ENCODE data around the gene TENM4. TPM values are rescaled to one million over a fixed set of nuclear protein-coding genes. Genes with fewer than 3 reads are reported as not detected.

TENM4 gene
- total RNA-seq, 1 donor from 2014 or later: 3.8 TPM

DNA sequence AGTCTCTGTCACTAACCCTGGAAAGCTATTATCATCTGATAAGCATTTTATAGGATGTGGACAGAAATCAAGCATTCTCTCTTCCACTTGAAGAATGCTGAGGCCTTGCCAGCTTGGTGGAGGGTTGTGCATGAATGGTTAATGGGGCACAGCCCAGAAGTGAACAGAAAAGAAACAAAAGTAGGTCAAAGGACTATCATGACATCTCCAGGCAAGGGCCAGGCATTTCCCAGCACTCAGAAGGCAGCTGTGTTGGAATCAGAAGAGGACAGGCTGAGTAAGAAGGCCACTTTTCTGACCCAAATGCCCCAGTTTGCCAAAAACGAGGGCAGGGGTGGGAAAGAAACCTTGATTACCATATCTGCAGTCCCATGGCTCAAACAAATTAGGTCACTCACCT is 12.4 kb downstream of the TENM4 start:
- Mint-ChIP-seq H3K9me3 (ENCODE audit: low read depth) (no peaks in the 10 kb centered on the region), H3K27me3 (ENCODE audit: low read depth) (no peaks in the 10 kb centered on the region), H3K27ac (ENCODE audit: unreplicated experiment) (no peak overlapping the region), H3K36me3 (ENCODE audit: low read depth) (no peaks in the 10 kb centered on the region), H3K4me3 (ENCODE audit: unreplicated experiment) (no peak overlapping the region), H3K4me1 (ENCODE audit: low read depth) (peaks cover 9% of the 10 kb centered on the region)
- no peak for TF ChIP-seq CTCF (IDR thresholded peaks at IDR 0.05)
- DNase-seq (ENCODE audit: low spot score): no peak

GRCh38 chr11:79427611-79428327 is 13.1 kb downstream of the TENM4 start:
- no peaks in the 10 kb centered on the region for H3K9me3 Mint-ChIP-seq (ENCODE audit: low read depth)
- DNase-seq (ENCODE audit: low spot score): no peak
- H3K4me1 Mint-ChIP-seq (ENCODE audit: low read depth): peaks cover 10% of the 10 kb centered on the region
- TF ChIP-seq CTCF (IDR thresholded peaks at IDR 0.05): no peak
- H3K4me3 Mint-ChIP-seq (ENCODE audit: unreplicated experiment): no peak overlapping the region
- H3K36me3 Mint-ChIP-seq (ENCODE audit: low read depth): no peaks in the 10 kb centered on the region
- H3K27ac Mint-ChIP-seq (ENCODE audit: unreplicated experiment): no peak overlapping the region
- H3K27me3 Mint-ChIP-seq (ENCODE audit: low read depth): no peaks in the 10 kb centered on the region

- DNase-seq (ENCODE audit: low spot score): no peak
Measured at GRCh38 chr11:79427126-79427525, 13.7 kb downstream of the TENM4 start.

GRCh38 chr11:79425463-79425862 is 15.4 kb downstream of the TENM4 start:
- DNase-seq (ENCODE audit: low spot score): no peak
- Mint-ChIP-seq H3K27me3 (ENCODE audit: low read depth) (no peaks in the 10 kb centered on the region), H3K27ac (ENCODE audit: unreplicated experiment) (no peak overlapping the region), H3K9me3 (ENCODE audit: low read depth) (no peaks in the 10 kb centered on the region), H3K4me3 (ENCODE audit: unreplicated experiment) (no peak overlapping the region), H3K36me3 (ENCODE audit: low read depth) (no peaks in the 10 kb centered on the region), H3K4me1 (ENCODE audit: low read depth) (peaks cover 10% of the 10 kb centered on the region)
- TF ChIP-seq CTCF (IDR thresholded peaks at IDR 0.05): no peak

More at GRCh38 chr11:79427126-79427525, 13.7 kb downstream of the TENM4 start:
- H3K27ac Mint-ChIP-seq (ENCODE audit: unreplicated experiment): no peak overlapping the region
- H3K27me3 Mint-ChIP-seq (ENCODE audit: low read depth): no peaks in the 10 kb centered on the region
- no peak for TF ChIP-seq CTCF (IDR thresholded peaks at IDR 0.05)
- H3K36me3 Mint-ChIP-seq (ENCODE audit: low read depth): no peaks in the 10 kb centered on the region
- no peaks in the 10 kb centered on the region for H3K9me3 Mint-ChIP-seq (ENCODE audit: low read depth)
- peaks cover 15% of the 10 kb centered on the region for H3K4me1 Mint-ChIP-seq (ENCODE audit: low read depth)
- H3K4me3 Mint-ChIP-seq (ENCODE audit: unreplicated experiment): no peak overlapping the region

GRCh38 chr11:79423736-79424135 is 17.1 kb downstream of the TENM4 start:
- Mint-ChIP-seq H3K9me3 (ENCODE audit: low read depth) (no peaks in the 10 kb centered on the region), H3K27ac (ENCODE audit: unreplicated experiment) (no peak overlapping the region), H3K4me1 (ENCODE audit: low read depth) (peaks cover 10% of the 10 kb centered on the region), H3K36me3 (ENCODE audit: low read depth) (no peaks in the 10 kb centered on the region), H3K27me3 (ENCODE audit: low read depth) (no peaks in the 10 kb centered on the region), H3K4me3 (ENCODE audit: unreplicated experiment) (no peak overlapping the region)
- DNase-seq (ENCODE audit: low spot score): no peak
- no peak for TF ChIP-seq CTCF (IDR thresholded peaks at IDR 0.05)

Measured in chondrocyte (in vitro differentiated cells).